Activated CD4-positive, alpha-beta T cell treated with anti-CD3 and anti-CD28 coated beads, Interleukin-2, amount 10 ng/mL, durations not matched to agents 24 days and 14 days (primary cell): ENCODE results near the gene PCYT1A. TPM values are rescaled to one million over a fixed set of nuclear protein-coding genes. Genes with fewer than 3 reads are reported as not detected.
"Not testable (repeated sequence)": the region's sequence is repeated elsewhere in the genome, so short reads cannot be mapped to it uniquely, and the experiment has no call there.

Experiments used
- DNase-seq: peaks from one replicate; pipeline ENCODE4 v3.0.0; 2022
- H3K27ac Mint-ChIP-seq: one replicate; pipeline ENCODE4 v1.8.0; 2022; ENCODE audit warnings: mild to moderate bottlenecking, mixed read lengths
- H3K27me3 Mint-ChIP-seq: one replicate; pipeline ENCODE4 v1.8.0; 2022; ENCODE audit warnings: mixed read lengths
- H3K36me3 Mint-ChIP-seq: one replicate; pipeline ENCODE4 v1.8.0; 2022; ENCODE audit warnings: low read depth, mild to moderate bottlenecking, mixed read lengths
- H3K4me1 Mint-ChIP-seq: one replicate; pipeline ENCODE4 v1.8.0; 2021; ENCODE audit warnings: mixed read lengths
- H3K4me3 Mint-ChIP-seq: one replicate; pipeline ENCODE4 v1.8.0; 2022; ENCODE audit warnings: mild to moderate bottlenecking, moderate library complexity, mixed read lengths
- H3K9me3 Mint-ChIP-seq: one replicate; pipeline ENCODE4 v1.8.0; 2021; ENCODE audit warnings: mixed read lengths
- intact Hi-C: fragments of 100-400 bp; cut with micrococcal nuclease; formaldehyde crosslinking; loops from one replicate; pipeline ENCODE4 v1.15.1; 2023
- total RNA-seq: library from RNA; stranded (reverse); gene quantifications from 2 replicates; pipeline ENCODE4 v1.2.3, GENCODE V29; 2022

PCYT1A gene
- total RNA-seq, 1 donor from 2014 or later = 56.0 TPM

GRCh38 chr3:196193736-196194541 lies 93.6 kb downstream of the PCYT1A start:
- peak overlapping the region; percentile 99 for H3K27ac Mint-ChIP-seq
- no peaks in the 10 kb centered on the region for H3K27me3 Mint-ChIP-seq
- no peaks in the 10 kb centered on the region for H3K36me3 Mint-ChIP-seq
- peak; percentile 59 for DNase-seq
- intact Hi-C loops = loop anchor here (2.0 kb wide), 1 partner anchor 15 kb away; no protein-coding TSS in a partner anchor
- H3K4me1 Mint-ChIP-seq = peaks cover 36% of the 10 kb centered on the region
- H3K4me3 Mint-ChIP-seq = no peak overlapping the region
- no peaks in the 10 kb centered on the region for H3K9me3 Mint-ChIP-seq

- Mint-ChIP-seq H3K4me1 (peaks cover 38% of the 10 kb centered on the region), H3K27me3 (no peaks in the 10 kb centered on the region), H3K27ac (peak overlapping the region; percentile 99), H3K36me3 (no peaks in the 10 kb centered on the region), H3K9me3 (no peaks in the 10 kb centered on the region), H3K4me3 (peak overlapping the region; percentile 76)
- DNase-seq = peak; percentile 70
- intact Hi-C loops = loop anchor here (2.0 kb wide), 1 partner anchor 14 kb away; no protein-coding TSS in a partner anchor
Observed at GRCh38 chr3:196193133-196193735, 94.3 kb downstream of the PCYT1A start.

GRCh38 chr3:196192524-196193051 lies 94.9 kb downstream of the PCYT1A start:
- H3K27me3 Mint-ChIP-seq = no peaks in the 10 kb centered on the region
- intact Hi-C loops = loop anchor here (1.0 to 2.0 kb wide), 3 partner anchors 9 to 110 kb away; partner anchors contain the start of gene TFRC
- peak overlapping the region; percentile 76 for H3K4me3 Mint-ChIP-seq
- peaks cover 41% of the 10 kb centered on the region for H3K4me1 Mint-ChIP-seq
- no peaks in the 10 kb centered on the region for H3K9me3 Mint-ChIP-seq
- H3K27ac Mint-ChIP-seq = peak overlapping the region; percentile 99
- DNase-seq = no peak
- H3K36me3 Mint-ChIP-seq = no peaks in the 10 kb centered on the region

GRCh38 chr3:196192036-196192523 lies 95.4 kb downstream of the PCYT1A start:
- H3K9me3 Mint-ChIP-seq = no peaks in the 10 kb centered on the region
- peak overlapping the region; percentile 76 for H3K4me3 Mint-ChIP-seq
- no peaks in the 10 kb centered on the region for H3K27me3 Mint-ChIP-seq
- DNase-seq = peak; percentile 83
- intact Hi-C loops = loop anchor here (1.0 to 2.0 kb wide), 3 partner anchors 9 to 110 kb away; partner anchors contain the start of gene TFRC
- H3K4me1 Mint-ChIP-seq = peaks cover 43% of the 10 kb centered on the region
- peak overlapping the region; percentile 99 for H3K27ac Mint-ChIP-seq
- no peaks in the 10 kb centered on the region for H3K36me3 Mint-ChIP-seq

GRCh38 chr3:196189566-196190347 lies 97.8 kb downstream of the PCYT1A start:
- H3K27ac Mint-ChIP-seq = no peak overlapping the region
- intact Hi-C loops = no loop called here
- peaks cover 50% of the 10 kb centered on the region for H3K4me1 Mint-ChIP-seq
- H3K4me3 Mint-ChIP-seq = no peak overlapping the region
- H3K27me3 Mint-ChIP-seq = no peaks in the 10 kb centered on the region
- peak; percentile 55 for DNase-seq
- H3K36me3 Mint-ChIP-seq = no peaks in the 10 kb centered on the region
- H3K9me3 Mint-ChIP-seq = no peaks in the 10 kb centered on the region

GRCh38 chr3:196186651-196187573 lies 100.6 kb downstream of the PCYT1A start:
- no peaks in the 10 kb centered on the region for H3K27me3 Mint-ChIP-seq
- H3K27ac Mint-ChIP-seq = peak overlapping the region; percentile 82
- peak overlapping the region; percentile 65 for H3K4me3 Mint-ChIP-seq
- no peaks in the 10 kb centered on the region for H3K9me3 Mint-ChIP-seq
- no peaks in the 10 kb centered on the region for H3K36me3 Mint-ChIP-seq
- intact Hi-C loops = no loop called here
- peak; percentile 74 for DNase-seq
- peaks cover 50% of the 10 kb centered on the region for H3K4me1 Mint-ChIP-seq

GRCh38 chr3:196184881-196185280 lies 102.6 kb downstream of the PCYT1A start:
- Mint-ChIP-seq H3K27ac (peak overlapping the region; percentile 11), H3K9me3 (no peaks in the 10 kb centered on the region), H3K4me3 (no peak overlapping the region), H3K4me1 (peaks cover 56% of the 10 kb centered on the region), H3K27me3 (no peaks in the 10 kb centered on the region), H3K36me3 (no peaks in the 10 kb centered on the region)
- intact Hi-C loops = no loop called here
- peak; percentile 54 for DNase-seq

- H3K27ac Mint-ChIP-seq = peak overlapping the region; percentile 84
- intact Hi-C loops = not testable (repeated sequence)
- H3K4me1 Mint-ChIP-seq = peaks cover 63% of the 10 kb centered on the region
Observed at GRCh38 chr3:196184169-196184432, 103.4 kb downstream of the PCYT1A start.

GRCh38 chr3:196181127-196181546 lies 106.4 kb downstream of the PCYT1A start:
- peak; percentile 65 for DNase-seq
- intact Hi-C loops = no loop called here
- Mint-ChIP-seq H3K36me3 (peaks cover 2% of the 10 kb centered on the region), H3K4me3 (peak overlapping the region; percentile 26), H3K27me3 (no peaks in the 10 kb centered on the region), H3K4me1 (peaks cover 54% of the 10 kb centered on the region), H3K9me3 (no peaks in the 10 kb centered on the region), H3K27ac (peak overlapping the region; percentile 84)

More at GRCh38 chr3:196184169-196184432, 103.4 kb downstream of the PCYT1A start:
- H3K4me3 Mint-ChIP-seq, H3K27me3 Mint-ChIP-seq, H3K36me3 Mint-ChIP-seq, H3K9me3 Mint-ChIP-seq: not testable (repeated sequence)
- peak; percentile 56 for DNase-seq

GRCh38 chr3:196180346-196180745 lies 107.2 kb downstream of the PCYT1A start:
- Mint-ChIP-seq H3K4me3 (peak overlapping the region; percentile 70), H3K27ac (peak overlapping the region; percentile 97), H3K4me1 (peaks cover 53% of the 10 kb centered on the region), H3K9me3 (no peaks in the 10 kb centered on the region), H3K36me3 (peaks cover 2% of the 10 kb centered on the region), H3K27me3 (no peaks in the 10 kb centered on the region)
- DNase-seq = no peak
- intact Hi-C loops = no loop called here
